T-helper 1 cell (primary cell): Measurements from ENCODE around the gene CTSH.

Source experiments
- DNase-seq, 5 donors: peaks; one replicate each; pipeline ENCODE4 v3.0.0-alpha.2; 2012 to 2020

CTSH gene

DNA sequence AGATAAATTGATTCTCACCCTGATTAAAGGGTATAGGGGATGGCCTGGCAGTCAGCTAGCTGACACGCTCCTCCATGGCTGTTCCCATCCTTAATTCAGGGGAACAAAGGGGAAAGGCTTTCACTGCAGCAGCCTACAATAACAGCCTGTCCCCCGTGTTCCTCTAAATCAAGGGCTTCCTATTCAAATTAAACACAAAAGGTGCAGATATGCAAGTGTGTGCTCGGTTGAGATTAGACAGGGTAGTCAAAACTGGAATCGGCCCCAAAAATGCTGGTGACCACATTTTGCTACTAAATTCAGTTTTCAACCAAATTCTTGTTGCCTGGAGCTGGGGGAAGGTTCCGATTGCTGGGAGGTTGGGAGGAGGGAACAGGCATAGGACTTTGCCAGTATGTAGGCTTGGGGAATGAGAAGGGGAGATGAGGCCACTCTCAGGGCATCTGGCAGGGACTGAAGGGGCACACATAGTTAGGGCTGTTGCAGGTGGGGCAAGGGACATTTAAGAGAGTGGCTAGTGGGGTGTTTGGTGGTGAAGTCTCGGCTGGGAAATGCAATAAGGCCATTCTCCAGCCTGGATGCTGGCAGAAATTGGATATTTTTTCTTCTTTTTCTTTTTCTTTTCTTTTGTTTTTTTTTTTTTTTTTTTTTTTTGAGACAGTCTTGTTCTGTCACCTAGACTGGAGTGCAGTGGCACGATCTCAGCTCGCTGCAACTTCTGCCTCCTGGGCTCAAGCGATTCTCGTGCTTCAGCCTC lies 32.9 kb upstream of the CTSH start:
- DNase-seq, result no peak

DNA sequence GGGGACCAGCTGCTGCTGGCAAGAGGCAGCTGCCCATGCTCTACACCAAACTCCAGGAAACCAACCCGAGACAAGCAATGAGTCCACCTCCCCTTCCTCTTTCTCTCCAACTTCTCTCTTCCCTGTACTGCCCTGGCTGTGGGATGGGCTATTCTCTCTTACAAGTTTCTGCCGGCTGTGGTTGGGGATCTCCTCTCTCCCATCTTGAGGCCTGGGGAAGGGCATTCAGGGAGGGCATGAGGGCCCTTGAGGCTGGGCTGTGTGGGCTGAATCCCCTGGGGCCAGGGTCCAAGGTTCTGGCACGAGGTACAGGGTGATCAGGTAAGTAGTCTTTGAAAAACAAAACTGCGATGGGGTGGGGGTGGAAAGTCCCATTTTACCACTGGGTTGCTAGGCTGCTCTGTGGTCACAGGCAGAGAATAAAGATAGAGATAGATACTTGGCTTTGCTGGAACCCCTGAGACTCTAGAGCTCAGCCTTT lies 32.3 kb upstream of the CTSH start:
- peak in 1 of 5 donors; percentile 6 for DNase-seq

DNA sequence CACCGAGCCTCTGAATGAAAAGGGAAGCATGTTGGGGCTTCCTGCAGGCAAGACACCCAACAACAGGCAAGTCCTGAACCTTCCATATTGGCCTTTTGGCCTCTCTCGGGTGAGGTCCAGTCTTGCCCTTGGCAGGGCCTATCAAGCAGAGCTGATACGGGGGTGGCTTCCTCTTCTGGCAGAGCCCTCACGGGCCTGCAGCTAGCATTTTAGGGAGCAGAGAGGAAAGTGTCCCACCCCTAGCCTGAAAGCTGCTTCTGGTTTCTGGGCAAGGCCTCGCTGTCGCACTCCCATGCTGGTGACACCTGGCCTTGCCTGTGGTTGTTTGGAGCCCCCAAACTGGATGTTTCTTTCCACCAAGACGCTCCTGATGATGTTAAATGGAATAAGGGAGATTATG lies 31.8 kb upstream of the CTSH start:
- no peak for DNase-seq

- DNase-seq, result no peak
Observed at GRCh38 chr15:78974272-78974918, 29.5 kb upstream of the CTSH start.

DNA sequence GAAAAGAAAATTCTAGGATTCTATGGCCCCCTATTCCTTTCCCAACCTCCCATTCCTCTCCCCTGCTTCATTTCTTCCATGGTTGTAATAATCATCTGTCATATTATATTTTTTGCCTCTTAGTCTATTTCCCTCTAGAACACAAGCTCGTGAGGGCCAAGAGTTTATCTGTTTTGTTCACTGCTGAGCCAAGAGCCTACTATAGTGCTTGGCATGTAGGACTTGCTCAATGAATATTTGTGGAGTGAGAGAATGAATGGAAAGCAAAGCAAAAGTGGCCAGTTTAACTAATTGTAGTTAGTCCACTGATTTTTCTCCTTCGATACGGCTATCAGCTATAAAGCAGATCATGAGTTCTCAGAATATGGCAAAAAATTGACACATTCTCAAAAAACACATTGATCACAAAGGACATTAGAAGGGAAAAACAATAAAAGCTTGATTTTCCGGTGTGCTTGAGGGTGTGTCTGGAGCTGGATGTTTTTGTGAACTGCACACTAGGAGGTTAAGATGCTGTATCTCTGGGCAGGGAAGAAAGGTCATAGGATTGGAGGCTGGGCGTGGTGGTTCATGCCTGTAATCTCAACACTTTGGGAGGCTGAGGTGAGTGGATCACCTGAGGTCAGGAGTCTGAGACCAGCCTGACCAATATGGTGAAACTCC lies 25.0 kb upstream of the CTSH start:
- no peak for DNase-seq

DNA sequence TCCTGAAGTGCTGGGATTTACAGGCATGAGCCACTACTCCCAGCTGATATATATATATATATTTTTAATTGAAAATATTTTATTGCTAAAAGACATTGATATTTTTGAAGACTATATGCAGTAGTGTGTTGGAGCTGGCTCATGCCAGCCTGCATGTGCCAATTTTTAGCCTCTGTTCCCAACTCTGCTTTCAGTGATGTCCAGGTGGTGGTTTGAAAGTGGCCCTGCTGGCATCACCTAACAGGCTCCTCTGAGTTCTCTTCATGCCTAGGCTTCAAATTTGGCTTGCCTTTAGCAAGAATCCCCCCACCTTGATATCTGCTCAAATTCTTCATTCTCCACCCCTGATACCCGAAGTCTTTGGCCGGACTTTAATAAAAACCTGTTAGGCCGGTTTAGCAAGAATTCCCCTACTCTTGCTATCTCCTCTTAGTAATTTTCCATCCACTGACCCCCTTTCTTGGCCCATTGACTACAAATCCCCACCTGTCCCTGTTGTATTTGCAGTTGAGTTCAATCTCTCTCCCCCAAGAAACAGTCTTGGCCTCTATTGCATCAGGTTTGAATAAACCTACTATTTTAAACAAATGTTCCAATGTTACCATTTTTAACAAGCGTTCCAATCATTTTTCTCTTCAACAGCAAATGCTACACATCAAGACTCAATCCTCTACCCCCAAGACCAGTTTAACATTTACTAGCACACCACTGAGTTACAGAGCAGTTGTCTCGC lies 23.9 kb upstream of the CTSH start:
- no peak for DNase-seq

DNA sequence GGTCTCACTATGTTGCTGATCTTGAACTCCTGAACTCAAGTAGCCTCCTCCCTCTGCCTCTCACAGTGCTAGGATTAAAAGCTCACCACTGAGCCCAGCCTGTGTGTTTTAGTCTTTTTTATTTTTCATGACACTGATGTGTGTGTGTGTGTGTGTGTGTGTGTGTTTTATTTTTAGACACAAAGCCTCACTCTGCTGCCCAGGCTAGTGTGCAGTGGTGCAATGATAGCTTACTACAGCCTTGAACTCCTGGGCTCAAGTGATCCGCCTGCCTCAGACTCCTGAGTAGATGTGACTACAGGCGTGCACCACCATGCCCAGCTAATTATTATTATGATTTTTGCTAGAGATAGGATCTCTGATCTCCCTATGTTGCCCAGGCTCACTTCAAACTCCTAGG lies 23.3 kb upstream of the CTSH start:
- no peak for DNase-seq

DNA sequence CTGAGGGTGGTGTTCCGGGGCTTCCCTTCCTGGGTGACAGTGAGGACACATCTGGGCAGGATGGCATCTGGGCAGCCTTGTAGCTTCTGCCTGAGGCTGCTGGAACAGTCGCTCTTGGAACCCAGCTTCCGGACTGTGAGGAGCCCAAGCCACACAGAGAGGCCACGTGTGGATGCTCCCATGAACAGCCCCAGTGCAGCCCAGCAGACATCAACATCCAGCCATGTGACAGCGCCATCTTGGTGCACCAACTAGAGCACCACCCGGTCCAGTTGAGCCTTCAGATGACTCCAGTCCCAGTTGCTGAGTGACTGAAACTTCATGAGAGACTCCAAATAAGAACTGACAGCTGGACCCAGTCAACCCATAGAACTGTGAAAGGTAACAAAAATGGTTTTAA lies 15.5 kb upstream of the CTSH start:
- no peak for DNase-seq

DNA sequence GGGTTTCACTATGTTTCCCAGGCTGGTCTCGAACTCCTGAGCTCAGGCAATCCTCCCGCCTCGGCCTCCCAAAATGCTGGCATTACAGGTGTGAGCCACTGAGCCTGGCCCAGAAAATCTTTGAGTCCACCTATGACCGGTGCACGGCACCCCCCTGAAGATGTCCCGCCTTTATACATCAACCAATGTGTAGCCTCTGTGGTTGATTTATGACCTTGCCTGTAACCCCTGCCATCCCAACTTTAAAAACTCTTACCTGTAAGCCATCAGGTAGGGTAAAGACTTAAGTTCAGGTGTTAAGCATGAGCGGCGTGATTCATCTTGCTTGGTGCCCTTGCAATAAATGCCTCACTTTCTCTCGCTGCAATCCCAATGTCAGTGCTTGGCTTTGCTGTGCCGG lies 14.5 kb upstream of the CTSH start:
- no peak for DNase-seq

- no peak for DNase-seq
Observed at GRCh38 chr15:78957416-78958093, 12.7 kb upstream of the CTSH start.

GRCh38 chr15:78956937-78957336 lies 12.1 kb upstream of the CTSH start:
- no peak for DNase-seq

GRCh38 chr15:78955355-78955754 lies 10.5 kb upstream of the CTSH start:
- DNase-seq, result no peak

DNA sequence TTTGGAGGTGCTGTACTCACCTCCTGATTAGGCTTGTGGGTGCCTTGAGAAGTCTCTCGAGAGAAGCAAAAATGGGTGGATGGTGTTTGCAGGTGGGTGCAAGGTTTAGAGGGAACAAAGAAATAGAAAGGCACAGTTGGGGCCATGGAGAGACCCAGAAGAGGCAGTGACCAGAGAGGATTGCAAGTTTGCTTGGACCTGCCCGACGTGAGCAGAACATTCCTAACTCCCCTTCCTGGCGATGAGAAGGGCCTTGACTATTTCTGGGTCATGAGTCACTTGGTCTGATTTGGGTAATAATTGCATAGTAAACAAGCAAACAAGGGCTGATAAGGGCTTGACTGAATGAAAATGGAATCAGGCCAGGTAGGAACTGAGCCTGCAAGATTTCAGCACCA lies 7.0 kb upstream of the CTSH start:
- no peak for DNase-seq

- DNase-seq, result peak in 1 of 5 donors; percentile 33
Observed at GRCh38 chr15:78950902-78951840, 6.3 kb upstream of the CTSH start.

- DNase-seq, result no peak
Observed at GRCh38 chr15:78950343-78950742, 5.5 kb upstream of the CTSH start.

DNA sequence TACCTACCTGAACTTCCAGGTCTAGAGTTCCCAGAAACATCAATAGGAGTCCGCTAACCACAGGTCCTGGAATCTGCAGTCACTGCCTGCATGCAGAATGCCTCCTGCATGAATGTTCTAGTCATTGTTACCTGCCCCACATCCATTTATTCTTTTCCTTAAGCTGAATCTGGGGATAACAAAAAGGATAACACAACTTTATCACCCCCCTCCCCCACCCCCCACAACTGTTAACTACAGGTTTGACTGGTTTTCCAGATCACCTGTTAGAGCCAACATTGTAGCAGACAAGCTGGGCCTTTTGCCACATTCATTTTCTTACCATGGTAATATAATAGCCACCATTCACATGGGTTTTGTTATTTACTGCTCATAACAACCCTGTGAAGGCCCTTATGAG lies 4.6 kb upstream of the CTSH start:
- no peak for DNase-seq

DNA sequence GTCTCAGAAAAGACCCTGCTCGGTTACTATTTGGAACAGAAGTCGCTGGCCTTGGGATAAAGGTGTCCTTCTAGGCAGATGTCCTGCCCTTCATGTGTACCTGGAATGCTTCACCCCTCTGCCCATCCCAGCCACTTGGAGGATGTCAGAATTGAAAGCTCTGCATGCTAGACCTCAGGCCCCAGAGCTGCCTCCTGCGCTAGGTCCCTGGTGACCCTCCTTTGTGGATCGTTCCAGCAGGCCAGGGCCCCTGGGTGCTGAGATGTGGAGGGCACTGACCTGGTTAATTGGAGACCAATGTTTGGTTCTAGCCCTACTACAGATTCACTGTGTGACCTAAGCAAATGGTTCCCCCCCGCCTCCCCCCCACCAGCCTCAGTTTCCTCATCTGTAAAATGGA lies 2.7 kb upstream of the CTSH start:
- DNase-seq, result no peak

DNA sequence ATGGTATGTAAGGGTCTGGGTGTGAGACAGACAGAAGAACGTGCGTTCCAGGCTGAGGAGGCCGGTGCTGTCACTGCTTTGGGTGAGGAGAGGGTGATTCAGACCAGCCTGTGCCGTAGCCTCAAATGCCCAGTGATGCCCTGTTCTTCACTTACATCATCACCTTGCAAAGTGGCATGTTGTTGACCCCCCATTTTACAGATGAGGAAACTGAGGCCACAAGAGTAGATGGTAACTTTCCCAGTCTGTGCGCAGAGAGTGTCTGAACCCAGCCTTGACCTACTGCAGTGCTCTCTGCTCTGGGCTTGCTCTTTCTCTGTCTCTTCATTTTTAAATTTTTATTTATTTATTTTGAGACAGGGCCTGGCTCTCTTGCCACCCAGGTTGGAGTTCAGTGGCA lies 1.6 kb upstream of the CTSH start:
- DNase-seq, result no peak

DNA sequence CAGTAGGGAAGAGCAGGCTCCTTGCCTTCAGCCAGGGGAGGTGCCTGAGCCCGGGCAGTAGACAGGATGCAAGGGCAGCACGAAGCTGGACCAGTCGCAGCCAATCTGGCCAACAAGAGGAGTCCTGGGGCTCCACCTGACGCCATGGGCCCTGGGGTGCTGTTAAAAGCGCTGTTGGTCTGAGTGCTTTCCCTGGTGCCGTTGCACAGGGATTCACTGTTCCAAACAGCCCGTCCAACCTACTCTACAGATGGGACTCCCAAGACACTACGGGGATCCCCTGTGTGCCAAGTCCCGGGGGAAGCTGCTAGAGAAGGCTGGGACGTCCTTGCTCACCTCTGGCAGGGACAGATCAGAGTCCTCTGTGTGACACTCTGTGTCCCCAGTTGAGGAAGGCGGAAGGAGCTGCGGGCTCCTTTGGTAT lies 632 bp downstream of the CTSH start:
- DNase-seq, result no peak

- DNase-seq, result no peak
Observed at GRCh38 chr15:78943692-78944091, 1.2 kb downstream of the CTSH start.

DNA sequence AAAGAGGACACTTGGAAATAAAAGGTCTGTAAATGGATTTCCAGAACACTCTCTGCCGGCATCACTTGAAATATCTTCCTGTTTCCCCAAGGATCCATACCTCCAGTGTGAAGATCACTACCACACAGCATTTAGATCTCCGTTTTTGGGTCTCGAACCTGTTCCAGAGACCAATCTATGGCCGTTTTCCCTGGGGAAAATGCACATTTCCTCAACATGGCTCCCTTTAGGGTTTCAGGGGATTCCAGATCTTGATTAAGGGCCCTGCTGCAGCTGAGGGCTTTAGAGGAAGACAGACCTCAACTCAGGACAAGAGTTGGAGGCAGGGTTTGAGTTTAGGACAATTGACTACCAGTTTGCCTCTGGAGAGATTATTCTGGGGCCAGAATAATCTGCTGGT lies 2.1 kb downstream of the CTSH start:
- no peak for DNase-seq
